OCI-LY7 (cell line): Measurements from ENCODE around the gene STMN3.

Source experiments
- CTCF ChIP-seq: fragments of 200-600 bp; sonication (generic); conservative IDR thresholded peaks from 2 replicates; pipeline ENCODE4 v1.5.1; 2014; ENCODE audit warnings: mild to moderate bottlenecking, antibody characterized with exemption, low read length, moderate library complexity, mixed read lengths
- EZH2phosphoT487 ChIP-seq: fragments of 200-600 bp; sonication (generic); IDR thresholded peaks from 2 replicates; pipeline ENCODE4 v1.6.1; 2018; ENCODE audit warnings: low read depth, borderline replicate concordance, mild to moderate bottlenecking, mixed run types, antibody characterized with exemption, low read length, moderate library complexity, mixed read lengths

- TF ChIP-seq CTCF: no peak
- no peak for TF ChIP-seq EZH2phosphoT487
Measured at GRCh38 chr20:63626424-63627128, 26.6 kb downstream of the STMN3 start, which contains the start of gene GMEB2.
